ENCODE results near the gene ECT2L.
A peak's percentile ranks its signal among the peaks of the same experiment; 100 is the strongest.

Gene ECT2L

DNA sequence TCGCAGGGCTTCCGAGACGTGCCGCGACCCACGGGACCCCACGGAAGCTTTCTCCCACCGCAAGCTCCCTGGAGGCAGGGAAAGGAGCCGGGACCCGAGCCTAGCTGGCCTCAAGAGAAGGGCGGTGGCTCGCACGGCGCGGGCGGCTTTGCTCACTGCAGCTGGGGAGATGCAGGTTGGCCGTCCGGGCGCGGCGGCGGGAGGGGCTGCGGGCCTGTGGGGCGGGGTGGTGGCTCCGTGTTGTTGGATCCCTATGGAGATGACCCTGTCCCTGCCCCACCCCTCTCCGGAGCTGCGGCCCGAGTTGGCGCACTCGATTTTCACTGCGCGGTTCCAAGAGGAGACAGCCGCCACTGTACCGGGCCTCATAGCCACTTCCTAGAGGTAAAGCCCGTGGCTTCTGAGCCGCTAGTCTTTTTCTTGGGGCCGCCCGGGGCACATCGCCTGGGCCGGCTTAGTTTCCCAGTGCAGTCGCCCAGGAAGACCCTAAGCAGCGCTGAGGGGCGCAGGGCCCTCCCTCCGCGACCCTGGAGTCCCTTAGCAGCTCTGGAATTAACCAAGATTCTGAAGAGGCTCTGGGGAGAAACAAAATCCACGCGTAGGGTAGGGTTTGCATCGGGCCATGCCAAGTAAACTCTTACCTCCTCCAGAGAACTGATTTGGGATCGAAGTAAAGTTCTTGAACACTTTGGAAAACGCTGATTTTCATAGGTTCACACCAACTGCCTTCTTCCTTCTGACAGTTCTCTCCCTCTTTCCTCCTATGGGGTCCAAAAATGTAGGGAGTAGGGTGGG is at the start of gene ECT2L:
ECT2L (plus strand) TSS at position 279 of the 795 bp plus-strand sequence. CDS start 17,188 bp downstream, outside the sequence.
- DNase-seq (ENCODE audit: low read depth, low spot score): peak; percentile 87

DNA sequence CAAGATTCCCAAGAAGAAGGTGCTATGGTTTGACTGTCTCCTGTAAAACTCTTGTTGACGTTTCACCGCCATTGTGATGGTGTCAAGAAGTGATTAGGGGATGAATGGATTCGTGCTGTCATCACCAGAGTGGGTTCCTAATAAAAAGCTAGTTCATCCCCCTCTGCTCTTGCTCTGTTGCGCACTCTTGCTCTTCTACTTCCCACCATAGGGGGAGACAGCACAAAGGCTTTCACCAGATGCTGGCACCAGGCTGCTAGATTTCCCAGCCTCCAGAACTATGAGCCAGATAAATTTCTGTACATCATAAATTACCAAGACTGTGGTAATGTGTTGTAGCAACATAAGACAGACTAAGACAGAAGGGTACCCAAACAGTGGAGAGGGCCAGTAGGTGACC is 43.9 kb upstream of the ECT2L start:
- peak; percentile 45 for DNase-seq (ENCODE audit: low read depth, low spot score)

GRCh38 chr6:138757136-138757535 is 38.8 kb upstream of the ECT2L start:
- no peak for DNase-seq (ENCODE audit: low read depth, low spot score)

DNA sequence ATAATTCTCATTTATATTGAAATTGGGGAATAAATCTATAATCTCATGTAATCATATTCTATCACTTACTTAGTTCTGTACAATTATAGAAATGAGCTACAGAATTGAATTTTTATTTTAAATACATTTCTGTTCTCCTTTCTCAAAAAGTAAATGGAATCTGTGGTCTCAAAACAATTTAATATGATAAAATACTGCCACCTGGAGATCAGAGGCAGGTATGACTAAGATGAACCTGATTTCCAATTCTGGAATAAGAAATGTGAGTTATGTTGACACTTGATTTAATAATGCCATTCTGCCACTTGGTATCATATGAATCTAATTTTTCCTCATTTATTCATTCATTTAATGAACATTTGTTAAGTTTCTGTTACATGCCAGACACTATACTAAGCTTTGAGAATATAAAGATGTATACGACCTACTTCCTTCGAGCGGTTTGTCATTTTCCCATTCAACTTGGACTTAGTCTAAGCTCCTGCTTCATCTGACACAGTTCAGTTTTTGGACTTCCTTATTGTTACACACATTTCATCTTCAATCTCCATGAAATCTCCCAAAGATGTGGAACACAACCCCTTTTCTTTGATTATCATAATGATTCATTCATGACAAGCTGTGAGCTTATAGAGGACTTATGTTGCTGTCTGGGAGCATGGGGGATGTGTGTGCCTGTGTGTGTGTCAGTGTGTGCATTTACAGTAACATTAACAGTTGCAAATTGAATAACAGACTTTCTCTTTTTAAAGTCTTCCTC is 29.8 kb upstream of the ECT2L start:
- DNase-seq (ENCODE audit: low read depth, low spot score): no peak

DNA sequence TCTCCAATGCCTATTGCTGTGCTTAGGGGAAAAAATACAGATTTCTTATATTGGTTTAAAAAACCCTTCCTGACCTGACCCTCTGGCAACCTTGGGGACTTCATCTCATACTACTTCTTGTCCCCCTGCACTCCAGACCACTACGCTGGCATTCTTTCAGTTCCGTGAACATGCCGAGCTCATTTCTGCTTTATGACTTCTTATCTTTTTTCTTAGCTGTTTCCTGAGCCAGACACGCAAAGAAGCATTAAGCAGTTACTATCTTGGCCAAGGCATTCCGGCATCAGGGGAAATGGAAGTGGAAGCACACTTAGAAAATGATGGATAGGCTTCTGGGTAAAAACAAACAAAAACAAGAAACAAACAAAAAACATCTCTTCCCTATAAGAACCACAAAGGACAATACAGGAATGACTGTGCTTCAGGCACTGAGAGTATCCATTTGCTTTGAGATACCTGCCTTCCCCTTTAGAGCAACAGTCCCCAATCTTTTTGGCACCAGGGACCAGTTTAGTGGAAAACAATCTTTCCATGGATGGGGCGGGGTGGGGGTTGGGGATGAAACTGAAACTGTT is 26.7 kb upstream of the ECT2L start:
- no peak for DNase-seq (ENCODE audit: low read depth, low spot score)

GRCh38 chr6:138772596-138773176 is 23.2 kb upstream of the ECT2L start:
- no peak for DNase-seq (ENCODE audit: low read depth, low spot score)

- peak; percentile 98 for DNase-seq (ENCODE audit: low read depth, low spot score)
Measured at GRCh38 chr6:138773177-138774091, 22.5 kb upstream of the ECT2L start, which contains the start of gene CCDC28A. TSS of gene CCDC28A (plus strand) at chr6:138773769. CDS start at chr6:138776121, 2,352 bp downstream.

GRCh38 chr6:138774370-138774769 is 21.5 kb upstream of the ECT2L start:
- DNase-seq (ENCODE audit: low read depth, low spot score): no peak

- no peak for DNase-seq (ENCODE audit: low read depth, low spot score)
Measured at GRCh38 chr6:138776659-138777058, 19.2 kb upstream of the ECT2L start.

GRCh38 chr6:138778331-138778730 is 17.6 kb upstream of the ECT2L start:
- DNase-seq (ENCODE audit: low read depth, low spot score): no peak

- DNase-seq (ENCODE audit: low read depth, low spot score): no peak
Measured at GRCh38 chr6:138782243-138782642, 13.6 kb upstream of the ECT2L start.

- DNase-seq (ENCODE audit: low read depth, low spot score): no peak
Measured at GRCh38 chr6:138785079-138785478, 10.8 kb upstream of the ECT2L start.

DNA sequence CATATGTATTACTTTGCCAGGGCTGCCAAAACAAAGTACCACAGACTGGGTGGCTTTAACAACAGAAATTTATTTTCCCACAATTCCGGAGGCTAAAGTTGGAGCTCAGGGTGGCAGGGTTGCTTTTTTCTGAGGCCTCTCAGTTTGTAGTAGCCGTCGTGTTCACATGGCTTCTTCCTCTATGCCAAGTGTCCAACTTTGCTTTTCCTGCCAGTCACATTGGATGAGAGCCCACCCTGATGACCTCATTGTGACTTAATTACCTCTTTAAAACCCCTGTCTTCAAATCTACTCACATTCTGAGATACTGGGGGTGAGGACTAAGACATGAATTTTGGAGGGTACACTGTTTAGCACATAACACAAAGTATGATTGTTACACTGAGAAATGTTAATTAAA is 9.9 kb upstream of the ECT2L start:
- DNase-seq (ENCODE audit: low read depth, low spot score): no peak

DNA sequence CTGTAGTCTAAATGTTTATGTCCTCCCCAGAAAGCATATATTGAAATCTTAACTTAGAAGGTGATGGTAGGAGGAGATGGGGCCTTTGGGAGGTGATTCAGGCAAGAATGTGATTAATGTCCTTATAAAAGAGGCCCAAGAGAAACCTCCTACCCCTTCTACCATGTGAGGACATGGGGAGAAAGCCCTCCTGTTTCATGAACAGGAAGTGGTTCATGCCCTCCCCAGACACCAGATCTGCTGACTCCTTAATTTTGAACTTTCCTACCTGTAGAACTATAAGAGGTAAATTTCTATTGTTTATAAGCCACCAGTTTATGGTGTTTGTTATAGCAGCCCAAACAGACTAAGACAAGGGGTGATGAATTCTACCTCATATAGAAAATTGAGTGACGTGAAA is 8.7 kb upstream of the ECT2L start:
- no peak for DNase-seq (ENCODE audit: low read depth, low spot score)

DNA sequence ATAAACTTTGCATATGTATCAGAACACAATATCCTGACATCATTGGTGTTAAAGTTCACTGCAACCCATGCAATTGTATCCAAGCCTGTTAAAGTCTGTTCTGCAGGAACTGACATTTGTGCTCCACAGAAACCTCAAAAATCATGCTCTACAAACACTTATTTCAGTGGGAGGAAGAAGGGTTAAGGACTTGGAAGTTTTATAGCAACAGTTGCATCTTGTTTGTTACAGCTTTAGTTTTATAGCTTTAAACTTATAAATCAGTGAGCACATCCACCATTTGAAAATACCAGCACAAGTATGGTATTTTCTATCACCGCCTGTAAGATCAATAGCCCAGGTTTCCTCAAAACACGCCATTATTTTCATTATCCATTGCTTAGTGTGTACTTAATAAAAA is 884 bp downstream of the ECT2L start:
- DNase-seq (ENCODE audit: low read depth, low spot score): no peak

GRCh38 chr6:138797806-138798446 is 2.0 kb downstream of the ECT2L start:
- DNase-seq (ENCODE audit: low read depth, low spot score): no peak

DNA sequence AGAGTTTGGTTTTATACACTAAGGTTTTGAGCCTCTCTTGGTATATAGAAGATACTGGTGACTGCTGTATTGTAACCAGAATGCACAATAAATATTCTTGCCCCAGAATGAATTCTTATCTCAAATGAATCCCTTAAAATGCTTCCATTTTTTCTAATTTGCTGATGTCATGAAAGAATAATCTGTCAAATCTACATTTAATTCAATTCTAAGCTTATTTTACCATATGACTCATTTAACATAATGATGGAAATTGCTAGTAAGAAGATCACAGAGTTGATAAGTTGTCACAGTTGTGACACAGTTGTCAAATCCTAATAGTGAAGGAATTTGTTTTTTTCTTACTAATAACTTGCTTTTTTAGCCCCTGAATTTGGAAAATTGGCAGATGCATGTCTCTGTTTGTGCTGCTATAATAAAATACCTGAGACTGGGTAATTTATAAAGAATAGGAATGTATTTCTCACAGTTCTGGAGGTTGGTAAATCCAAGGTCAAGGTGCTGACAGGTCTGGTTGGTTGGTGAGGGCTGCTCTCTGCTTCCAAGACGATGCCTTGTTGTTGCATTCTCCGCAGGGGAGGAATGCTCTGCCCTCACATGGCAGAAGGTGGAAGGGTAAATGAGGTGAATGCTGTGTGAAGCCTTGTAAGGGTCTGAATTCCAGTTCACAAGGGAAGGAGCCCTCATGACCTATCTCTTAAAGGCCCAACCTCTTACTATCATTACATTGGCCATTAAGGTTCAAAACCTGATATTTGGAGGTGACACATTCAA is 4.7 kb downstream of the ECT2L start:
- DNase-seq (ENCODE audit: low read depth, low spot score): peak; percentile 57

DNA sequence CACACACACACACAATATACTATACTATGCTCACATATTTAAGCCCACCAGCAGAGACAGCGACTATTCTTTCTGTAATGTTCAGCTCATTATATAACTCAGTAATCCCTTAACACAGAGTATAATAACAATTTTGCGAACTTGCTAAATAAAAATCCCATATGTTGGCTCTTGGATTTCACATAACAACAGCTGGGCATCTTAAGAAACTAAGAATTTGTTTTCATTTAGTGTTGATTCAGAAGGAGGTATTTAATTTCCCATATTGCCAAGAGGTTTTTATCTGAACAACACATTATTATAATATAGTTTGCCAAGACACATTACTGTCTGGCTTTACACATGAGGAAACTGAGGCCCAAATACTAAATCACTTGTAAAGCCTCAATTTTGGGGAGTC is 7.4 kb downstream of the ECT2L start:
- DNase-seq (ENCODE audit: low read depth, low spot score): no peak

- no peak for DNase-seq (ENCODE audit: low read depth, low spot score)
Measured at GRCh38 chr6:138803861-138804260, 8.0 kb downstream of the ECT2L start.
